ENCODE results near the gene ASAP3. TPM values are rescaled to one million over a fixed set of nuclear protein-coding genes. Genes with fewer than 3 reads are reported as not detected.
A peak's percentile ranks its signal among the peaks of the same experiment; 100 is the strongest.
"Not testable (repeated sequence)": the region's sequence is repeated elsewhere in the genome, so short reads cannot be mapped to it uniquely, and the experiment has no call there.

The ASAP3 gene
- total RNA-seq, 4 donors from 2014 or later = 17.6 to 39.0 (median 30.5) TPM

- WGBS, 2 donors = 94 to 96% methylated on average over 3 of the region's 3 CpGs
Observed at GRCh38 chr1:23514111-23514679, 30.2 kb upstream of the ASAP3 start.

GRCh38 chr1:23509896-23510295, 25.9 kb upstream of the ASAP3 start:
- intact Hi-C loops (cut with DNase I) = no loop called here

More at GRCh38 chr1:23514111-23514679, 30.2 kb upstream of the ASAP3 start:
- Histone ChIP-seq H3K4me1 (no peaks in the 10 kb centered on the region), H3K27me3 (no peaks in the 10 kb centered on the region), H3K9me3 (no peaks in the 10 kb centered on the region), H3K4me3 (no peak overlapping the region), H3K36me3 (peaks cover 0 to 90% (median 7%) of the 10 kb centered on the region in 3 donors), H3K27ac (no peak overlapping the region)
- no peak for DNase-seq
- intact Hi-C loops (cut with DNase I) = no loop called here
- TF ChIP-seq POLR2A (IDR thresholded peaks at IDR 0.05) (no peak), CTCF (IDR thresholded peaks at IDR 0.05) (no peak)

GRCh38 chr1:23506376-23507107, 22.6 kb upstream of the ASAP3 start:
- H3K36me3 ChIP-seq = peaks cover 0 to 35% (median 4%) of the 10 kb centered on the region in 3 donors
- no peak overlapping the region for H3K4me3 ChIP-seq
- intact Hi-C loops (cut with DNase I) = no loop called here
- H3K27me3 ChIP-seq = no peaks in the 10 kb centered on the region
- H3K27ac ChIP-seq = peak overlapping the region in 2 of 4 donors; percentile 20 to 29
- TF ChIP-seq CTCF (IDR thresholded peaks at IDR 0.05) (no peak), POLR2A (IDR thresholded peaks at IDR 0.05) (no peak)
- peaks cover 0 to 21% (median 0%) of the 10 kb centered on the region in 3 donors for H3K4me1 ChIP-seq
- no peaks in the 10 kb centered on the region for H3K9me3 ChIP-seq
- 71 to 87% methylated on average over 11 to 13 of the region's 13 CpGs for WGBS, 2 donors
- no peak for DNase-seq

More at GRCh38 chr1:23509896-23510295, 25.9 kb upstream of the ASAP3 start:
- no peak for DNase-seq
- Histone ChIP-seq H3K36me3 (peaks cover 0 to 63% (median 4%) of the 10 kb centered on the region in 3 donors), H3K27me3 (no peaks in the 10 kb centered on the region), H3K27ac (no peak overlapping the region), H3K4me1 (peaks cover 0 to 21% (median 0%) of the 10 kb centered on the region in 3 donors), H3K9me3 (no peaks in the 10 kb centered on the region), H3K4me3 (no peak overlapping the region)
- WGBS, 2 donors = 95 to 96% methylated on average over 12 to 14 of the region's 15 CpGs
- TF ChIP-seq POLR2A (IDR thresholded peaks at IDR 0.05) = no peak
- no peak for TF ChIP-seq CTCF (IDR thresholded peaks at IDR 0.05)

GRCh38 chr1:23505851-23506250, 21.9 kb upstream of the ASAP3 start:
- Histone ChIP-seq H3K9me3 (no peaks in the 10 kb centered on the region), H3K27me3 (no peaks in the 10 kb centered on the region), H3K4me1 (peaks cover 0 to 21% (median 0%) of the 10 kb centered on the region in 3 donors), H3K36me3 (peaks cover 0 to 28% (median 4%) of the 10 kb centered on the region in 3 donors), H3K4me3 (no peak overlapping the region), H3K27ac (no peak overlapping the region)
- TF ChIP-seq POLR2A (IDR thresholded peaks at IDR 0.05) = no peak
- TF ChIP-seq CTCF (IDR thresholded peaks at IDR 0.05) = no peak
- WGBS, 2 donors = 80 to 97% methylated on average over 5 to 6 of the region's 6 CpGs
- intact Hi-C loops (cut with DNase I) = no loop called here
- no peak for DNase-seq

- DNase-seq; intact Hi-C loops (cut with DNase I); H3K4me3 ChIP-seq; H3K27ac ChIP-seq; H3K27me3 ChIP-seq; H3K9me3 ChIP-seq: not testable (repeated sequence)
- Histone ChIP-seq H3K4me1 (peaks cover 0 to 21% (median 0%) of the 10 kb centered on the region in 3 donors), H3K36me3 (peaks cover 0 to 12% (median 0%) of the 10 kb centered on the region in 3 donors)
- no CpG with 5 or more reads among the region's 24 CpGs for WGBS, 2 donors
Observed at GRCh38 chr1:23504156-23504555, 20.2 kb upstream of the ASAP3 start.
